ENCODE data around the gene SLC2A1. TPM values are rescaled to one million over a fixed set of nuclear protein-coding genes. Genes with fewer than 3 reads are reported as not detected.

SLC2A1 gene
- total and polyA plus RNA-seq, 9 of the 15 experiments (the other 6 are each of a cell fraction or from before 2014, with no cell fraction given), result 12.6 to 153 (median 48.0) TPM

DNA sequence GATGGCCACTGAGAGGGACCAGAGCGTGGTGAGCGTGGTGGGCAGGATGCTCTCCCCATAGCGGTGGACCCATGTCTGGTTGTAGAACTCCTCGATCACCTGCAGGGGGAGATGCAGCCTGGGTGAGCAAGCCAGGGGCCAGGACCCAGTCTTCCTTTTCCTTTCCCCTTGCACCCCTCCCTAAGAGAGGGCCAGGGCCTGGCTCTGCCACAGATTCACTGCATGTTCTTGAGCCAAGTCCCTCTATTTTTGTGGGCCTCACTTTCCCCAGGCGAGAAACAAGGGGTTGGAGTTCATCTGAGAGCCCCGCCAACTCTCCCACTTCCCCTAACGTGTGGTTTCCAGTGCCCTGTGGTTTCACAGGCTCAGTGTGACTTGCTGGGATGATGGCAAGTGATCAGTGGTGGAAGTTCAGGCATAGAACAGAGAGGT, 27.5 kb downstream of the SLC2A1 start (continued):
- TF ChIP-seq RB1 (IDR thresholded peaks at IDR 0.05; ENCODE audit: low read depth) (0 out of 2 replicates have a peak, but pooled peaks have one; percentile 31), TCF3 (CRISPR knock-in tag; IDR thresholded peaks at IDR 0.05) (no peak), NR2C2 (CRISPR knock-in tag; IDR thresholded peaks at IDR 0.05) (no peak), NR2C2 (tag; IDR thresholded peaks at IDR 0.05) (peak; percentile 22; the same call in 1 of the 2 replicates), PHTF2 (CRISPR knock-in tag; IDR thresholded peaks at IDR 0.05) (no peak), U2AF2 (optimal IDR thresholded peaks at IDR 0.05; ENCODE audit: low read depth, low read length) (no peak), SMC3 (conservative IDR thresholded peaks at IDR 0.05; ENCODE audit: insufficient read depth, low read depth, low read length) (peak; percentile 81), DMBX1 (CRISPR knock-in tag; IDR thresholded peaks at IDR 0.05; ENCODE audit: borderline replicate concordance) (peak; percentile 49; the same call in 1 of the 2 replicates), CXXC5 (CRISPR knock-in tag; IDR thresholded peaks at IDR 0.05) (0 out of 2 replicates have a peak, but pooled peaks have one; percentile 6), CSDE1 (IDR thresholded peaks at IDR 0.05) (no peak), JUND (IDR thresholded peaks at IDR 0.05; ENCODE audit: borderline replicate concordance, low read depth, low read length) (0 out of 2 replicates have a peak, but pooled peaks have one; percentile 23), JUND (tag; IDR thresholded peaks at IDR 0.05; ENCODE audit: borderline replicate concordance, low read depth, low read length) (no peak), RCOR1 (IDR thresholded peaks at IDR 0.05; ENCODE audit: borderline replicate concordance in 1 of 2, low read depth in 2 of 2, low read length in 2 of 2) (0 out of 4 replicates have a peak, but pooled peaks of 1 of the 2 experiments have one; percentile 37), ETV5 (CRISPR knock-in tag; IDR thresholded peaks at IDR 0.05; ENCODE audit: low read depth) (0 out of 2 replicates have a peak, but pooled peaks have one; percentile 42), MAZ (CRISPR knock-in tag; conservative IDR thresholded peaks at IDR 0.05 in 1 of 2, IDR thresholded peaks at IDR 0.05 in 1 of 2) (0 out of 4 replicates have a peak, but pooled peaks of 1 of the 2 experiments have one; percentile 32), SPI1 (IDR thresholded peaks at IDR 0.05; ENCODE audit: borderline replicate concordance, low read depth, low read length) (peak; percentile 62), ARNT (IDR thresholded peaks at IDR 0.05) (no peak)
- TF ChIP-seq, protein P1, sequence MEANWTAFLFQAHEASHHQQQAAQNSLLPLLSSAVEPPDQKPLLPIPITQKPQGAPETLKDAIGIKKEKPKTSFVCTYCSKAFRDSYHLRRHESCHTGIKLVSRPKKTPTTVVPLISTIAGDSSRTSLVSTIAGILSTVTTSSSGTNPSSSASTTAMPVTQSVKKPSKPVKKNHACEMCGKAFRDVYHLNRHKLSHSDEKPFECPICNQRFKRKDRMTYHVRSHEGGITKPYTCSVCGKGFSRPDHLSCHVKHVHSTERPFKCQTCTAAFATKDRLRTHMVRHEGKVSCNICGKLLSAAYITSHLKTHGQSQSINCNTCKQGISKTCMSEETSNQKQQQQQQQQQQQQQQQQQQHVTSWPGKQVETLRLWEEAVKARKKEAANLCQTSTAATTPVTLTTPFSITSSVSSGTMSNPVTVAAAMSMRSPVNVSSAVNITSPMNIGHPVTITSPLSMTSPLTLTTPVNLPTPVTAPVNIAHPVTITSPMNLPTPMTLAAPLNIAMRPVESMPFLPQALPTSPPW (CRISPR knock-in tag; IDR thresholded peaks at IDR 0.05), result peak; percentile 42; the same call in 1 of the 2 replicates
- TF ChIP-seq, protein P2, sequence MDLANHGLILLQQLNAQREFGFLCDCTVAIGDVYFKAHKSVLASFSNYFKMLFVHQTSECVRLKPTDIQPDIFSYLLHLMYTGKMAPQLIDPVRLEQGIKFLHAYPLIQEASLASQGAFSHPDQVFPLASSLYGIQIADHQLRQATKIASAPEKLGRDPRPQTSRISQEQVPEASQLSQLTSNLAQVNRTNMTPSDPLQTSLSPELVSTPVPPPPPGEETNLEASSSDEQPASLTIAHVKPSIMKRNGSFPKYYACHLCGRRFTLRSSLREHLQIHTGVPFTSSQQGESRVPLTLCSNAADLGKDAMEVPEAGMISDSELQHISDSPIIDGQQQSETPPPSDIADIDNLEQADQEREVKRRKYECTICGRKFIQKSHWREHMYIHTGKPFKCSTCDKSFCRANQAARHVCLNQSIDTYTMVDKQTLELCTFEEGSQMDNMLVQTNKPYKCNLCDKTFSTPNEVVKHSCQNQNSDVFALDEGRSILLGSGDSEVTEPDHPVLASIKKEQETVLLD (IDR thresholded peaks at IDR 0.05), result no peak
- TF ChIP-seq, protein P3, sequence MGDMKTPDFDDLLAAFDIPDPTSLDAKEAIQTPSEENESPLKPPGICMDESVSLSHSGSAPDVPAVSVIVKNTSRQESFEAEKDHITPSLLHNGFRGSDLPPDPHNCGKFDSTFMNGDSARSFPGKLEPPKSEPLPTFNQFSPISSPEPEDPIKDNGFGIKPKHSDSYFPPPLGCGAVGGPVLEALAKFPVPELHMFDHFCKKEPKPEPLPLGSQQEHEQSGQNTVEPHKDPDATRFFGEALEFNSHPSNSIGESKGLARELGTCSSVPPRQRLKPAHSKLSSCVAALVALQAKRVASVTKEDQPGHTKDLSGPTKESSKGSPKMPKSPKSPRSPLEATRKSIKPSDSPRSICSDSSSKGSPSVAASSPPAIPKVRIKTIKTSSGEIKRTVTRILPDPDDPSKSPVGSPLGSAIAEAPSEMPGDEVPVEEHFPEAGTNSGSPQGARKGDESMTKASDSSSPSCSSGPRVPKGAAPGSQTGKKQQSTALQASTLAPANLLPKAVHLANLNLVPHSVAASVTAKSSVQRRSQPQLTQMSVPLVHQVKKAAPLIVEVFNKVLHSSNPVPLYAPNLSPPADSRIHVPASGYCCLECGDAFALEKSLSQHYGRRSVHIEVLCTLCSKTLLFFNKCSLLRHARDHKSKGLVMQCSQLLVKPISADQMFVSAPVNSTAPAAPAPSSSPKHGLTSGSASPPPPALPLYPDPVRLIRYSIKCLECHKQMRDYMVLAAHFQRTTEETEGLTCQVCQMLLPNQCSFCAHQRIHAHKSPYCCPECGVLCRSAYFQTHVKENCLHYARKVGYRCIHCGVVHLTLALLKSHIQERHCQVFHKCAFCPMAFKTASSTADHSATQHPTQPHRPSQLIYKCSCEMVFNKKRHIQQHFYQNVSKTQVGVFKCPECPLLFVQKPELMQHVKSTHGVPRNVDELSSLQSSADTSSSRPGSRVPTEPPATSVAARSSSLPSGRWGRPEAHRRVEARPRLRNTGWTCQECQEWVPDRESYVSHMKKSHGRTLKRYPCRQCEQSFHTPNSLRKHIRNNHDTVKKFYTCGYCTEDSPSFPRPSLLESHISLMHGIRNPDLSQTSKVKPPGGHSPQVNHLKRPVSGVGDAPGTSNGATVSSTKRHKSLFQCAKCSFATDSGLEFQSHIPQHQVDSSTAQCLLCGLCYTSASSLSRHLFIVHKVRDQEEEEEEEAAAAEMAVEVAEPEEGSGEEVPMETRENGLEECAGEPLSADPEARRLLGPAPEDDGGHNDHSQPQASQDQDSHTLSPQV (IDR thresholded peaks at IDR 0.05), result peak; percentile 53
